Loucy (cell line): ENCODE data around the gene PDE12.

Experiments used
- H2AFZ ChIP-seq: fragments of 200-600 bp; sonication (generic); 2 replicates; pipeline ENCODE4 v1.6.0; 2016; ENCODE audit warnings: antibody characterized with exemption, mild to moderate bottlenecking, low read length, moderate library complexity
- H3F3A ChIP-seq: fragments of 200-600 bp; 2 replicates; pipeline ENCODE4 v1.6.0; 2016; ENCODE audit warnings: antibody characterized with exemption, low read depth, mild to moderate bottlenecking
- H3K27me3 ChIP-seq: fragments of 200-600 bp; sonication (generic); 2 replicates; pipeline ENCODE4 v1.6.1; 2014; ENCODE audit warnings: low read length, mild to moderate bottlenecking; ENCODE audit not compliant: insufficient read depth, poor library complexity, severe bottlenecking
- H3K36me3 ChIP-seq: fragments of 200-600 bp; sonication (generic); 2 replicates; pipeline ENCODE4 v1.6.1; 2016; ENCODE audit warnings: low read length; ENCODE audit not compliant: insufficient read depth
- H3K4me1 ChIP-seq: fragments of 200-600 bp; sonication (generic); 2 replicates; pipeline ENCODE4 v1.5.1; 2014; ENCODE audit warnings: low read length, mild to moderate bottlenecking; ENCODE audit not compliant: insufficient read depth, poor library complexity, severe bottlenecking
- H3K4me2 ChIP-seq: fragments of 200-600 bp; sonication (generic); 2 replicates; pipeline ENCODE4 v1.6.0; 2014; ENCODE audit warnings: antibody characterized with exemption, low read length, low read depth, mild to moderate bottlenecking; ENCODE audit not compliant: poor library complexity, severe bottlenecking
- H3K4me3 ChIP-seq: fragments of 200-600 bp; sonication (generic); 2 replicates; pipeline ENCODE4 v1.5.1; 2014; ENCODE audit warnings: low read length, mild to moderate bottlenecking, mixed read lengths; ENCODE audit not compliant: poor library complexity, severe bottlenecking
- H3K79me2 ChIP-seq: fragments of 200-600 bp; sonication (generic); 2 replicates; pipeline ENCODE4 v1.6.1; 2014; ENCODE audit warnings: low read length; ENCODE audit not compliant: insufficient read depth
- H3K9ac ChIP-seq: fragments of 200-600 bp; sonication (generic); 2 replicates; pipeline ENCODE4 v1.6.0; 2014; ENCODE audit warnings: mild to moderate bottlenecking, low read depth, low read length, moderate library complexity; ENCODE audit not compliant: poor library complexity, severe bottlenecking
- H3K9me2 ChIP-seq: fragments of 200-600 bp; sonication (generic); replicated peaks from 2 replicates; pipeline ENCODE4 v1.6.1; 2016; ENCODE audit warnings: low read depth, low read length, mixed read lengths
- H3K9me3 ChIP-seq: fragments of 200-600 bp; sonication (generic); 2 replicates; pipeline ENCODE4 v1.6.1; 2014; ENCODE audit warnings: mild to moderate bottlenecking, antibody characterized with exemption, low read length, low read depth; ENCODE audit not compliant: insufficient read depth
- H4K20me1 ChIP-seq: fragments of 200-600 bp; sonication (generic); 2 replicates; pipeline ENCODE4 v1.6.0; 2014; ENCODE audit warnings: antibody characterized with exemption, low read length, mild to moderate bottlenecking; ENCODE audit not compliant: insufficient read depth, poor library complexity, severe bottlenecking
- EZH2phosphoT487 ChIP-seq: fragments of 200-600 bp; IDR thresholded peaks from 2 replicates; pipeline ENCODE4 v1.6.1; 2018; ENCODE audit warnings: antibody characterized with exemption, mild to moderate bottlenecking, moderate library complexity, borderline replicate concordance
- TF ChIP-seq, protein P1 (sequence below): fragments of 200-600 bp; sonication (generic); conservative IDR thresholded peaks from 2 replicates; pipeline ENCODE4 v1.5.1; 2014; ENCODE audit warnings: mild to moderate bottlenecking, antibody characterized with exemption, low read length

The PDE12 gene

DNA sequence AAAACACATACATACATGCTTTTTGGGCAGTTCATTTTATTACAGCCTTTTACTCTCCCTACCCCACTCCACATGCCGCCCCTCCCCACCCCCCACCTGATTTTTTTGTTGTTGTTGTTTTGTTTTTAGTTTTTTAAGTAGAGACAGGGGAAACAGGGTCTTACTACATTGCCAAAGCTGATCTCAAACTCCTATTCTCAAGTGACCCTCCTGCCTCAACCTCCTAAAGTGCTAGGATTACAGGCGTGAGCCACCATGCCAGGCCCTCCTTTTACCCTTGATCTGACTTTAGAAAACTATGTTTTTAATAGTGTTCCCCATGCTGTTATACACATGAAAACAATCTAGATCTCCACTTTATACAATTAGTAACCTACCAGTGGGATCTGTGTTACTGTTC lies 14.8 kb downstream of the PDE12 start:
- H3K4me1 ChIP-seq, result no peaks in the 10 kb centered on the region
- TF ChIP-seq, protein P1, sequence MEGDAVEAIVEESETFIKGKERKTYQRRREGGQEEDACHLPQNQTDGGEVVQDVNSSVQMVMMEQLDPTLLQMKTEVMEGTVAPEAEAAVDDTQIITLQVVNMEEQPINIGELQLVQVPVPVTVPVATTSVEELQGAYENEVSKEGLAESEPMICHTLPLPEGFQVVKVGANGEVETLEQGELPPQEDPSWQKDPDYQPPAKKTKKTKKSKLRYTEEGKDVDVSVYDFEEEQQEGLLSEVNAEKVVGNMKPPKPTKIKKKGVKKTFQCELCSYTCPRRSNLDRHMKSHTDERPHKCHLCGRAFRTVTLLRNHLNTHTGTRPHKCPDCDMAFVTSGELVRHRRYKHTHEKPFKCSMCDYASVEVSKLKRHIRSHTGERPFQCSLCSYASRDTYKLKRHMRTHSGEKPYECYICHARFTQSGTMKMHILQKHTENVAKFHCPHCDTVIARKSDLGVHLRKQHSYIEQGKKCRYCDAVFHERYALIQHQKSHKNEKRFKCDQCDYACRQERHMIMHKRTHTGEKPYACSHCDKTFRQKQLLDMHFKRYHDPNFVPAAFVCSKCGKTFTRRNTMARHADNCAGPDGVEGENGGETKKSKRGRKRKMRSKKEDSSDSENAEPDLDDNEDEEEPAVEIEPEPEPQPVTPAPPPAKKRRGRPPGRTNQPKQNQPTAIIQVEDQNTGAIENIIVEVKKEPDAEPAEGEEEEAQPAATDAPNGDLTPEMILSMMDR, result no peak
- no peak for TF ChIP-seq EZH2phosphoT487
- no peaks in the 10 kb centered on the region for H3K9me3 ChIP-seq
- H3K27me3 ChIP-seq, result no peaks in the 10 kb centered on the region
- no peaks in the 10 kb centered on the region for H3F3A ChIP-seq
- no peak overlapping the region for H2AFZ ChIP-seq
- H3K79me2 ChIP-seq, result peaks cover 12% of the 10 kb centered on the region
- H3K36me3 ChIP-seq, result peaks cover 89% of the 10 kb centered on the region
- no peaks in the 10 kb centered on the region for H3K9me2 ChIP-seq
- no peak overlapping the region for H3K9ac ChIP-seq
- no peak overlapping the region for H3K4me2 ChIP-seq
- no peak overlapping the region for H3K4me3 ChIP-seq
- H4K20me1 ChIP-seq, result peaks cover 10% of the 10 kb centered on the region

DNA sequence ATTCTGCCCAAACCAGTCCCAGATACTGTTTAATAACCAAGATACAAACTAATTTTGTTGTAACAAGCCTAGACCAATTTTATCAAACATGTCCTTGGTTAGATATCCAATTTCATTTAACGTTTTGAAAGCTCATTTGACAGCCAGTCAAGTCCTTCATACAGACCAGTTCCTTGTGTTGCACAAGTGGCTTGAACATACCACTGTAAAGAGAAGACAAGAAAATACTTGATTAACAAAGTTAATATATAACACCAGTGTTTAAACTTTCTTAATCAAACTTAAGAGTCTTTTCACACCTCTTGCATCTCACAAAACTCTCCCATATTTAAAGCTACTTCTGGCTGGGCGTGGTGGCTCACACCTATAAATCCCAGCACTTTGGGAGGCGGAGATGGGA lies 16.0 kb downstream of the PDE12 start:
- H3K4me3 ChIP-seq, result no peak overlapping the region
- TF ChIP-seq, protein P1, result no peak
- TF ChIP-seq EZH2phosphoT487, result no peak
- peaks cover 20% of the 10 kb centered on the region for H3K79me2 ChIP-seq
- H3F3A ChIP-seq, result no peaks in the 10 kb centered on the region
- H3K9me3 ChIP-seq, result no peaks in the 10 kb centered on the region
- H3K4me1 ChIP-seq, result peaks cover 7% of the 10 kb centered on the region
- no peaks in the 10 kb centered on the region for H3K27me3 ChIP-seq
- no peaks in the 10 kb centered on the region for H3K9me2 ChIP-seq
- peaks cover 21% of the 10 kb centered on the region for H4K20me1 ChIP-seq
- H3K36me3 ChIP-seq, result peaks cover 90% of the 10 kb centered on the region
- no peak overlapping the region for H3K4me2 ChIP-seq
- no peak overlapping the region for H3K9ac ChIP-seq
- no peak overlapping the region for H2AFZ ChIP-seq

DNA sequence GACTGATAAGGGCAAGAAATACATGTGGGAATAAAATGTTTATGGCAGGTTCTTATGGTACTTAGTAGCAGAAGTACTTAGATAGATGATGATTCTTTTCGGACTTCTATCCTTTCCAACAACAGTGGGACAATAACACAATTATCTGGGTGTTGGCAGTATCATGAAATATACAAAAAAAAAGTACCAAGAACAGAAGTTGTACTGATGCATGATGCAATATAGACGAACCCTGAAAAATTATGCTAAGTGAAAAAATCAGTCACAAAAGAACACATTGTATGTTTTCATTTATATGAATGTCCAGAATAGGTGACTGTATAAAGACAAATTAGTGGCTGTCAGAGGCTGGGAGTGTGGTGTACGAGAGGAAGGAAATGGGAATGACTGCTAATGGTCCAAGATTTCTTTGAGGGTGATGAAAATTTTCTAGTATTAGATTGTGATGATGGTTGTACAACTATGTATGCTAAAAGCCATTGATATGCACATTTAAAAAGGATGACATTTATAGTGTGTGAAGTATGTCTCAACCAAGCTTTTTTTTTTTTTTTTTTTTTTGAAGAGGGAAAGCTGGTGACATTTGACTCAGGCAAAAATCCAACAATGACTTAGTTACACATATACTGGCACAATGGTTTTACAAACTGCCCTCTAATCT lies 20.0 kb downstream of the PDE12 start:
- Histone ChIP-seq H3K4me3 (no peak overlapping the region), H3K4me1 (peaks cover 18% of the 10 kb centered on the region), H3K4me2 (peak overlapping the region; percentile 67), H4K20me1 (peaks cover 20% of the 10 kb centered on the region), H3F3A (no peaks in the 10 kb centered on the region; the same call in 1 of the 2 replicates), H3K36me3 (peaks cover 82% of the 10 kb centered on the region), H3K9me3 (no peaks in the 10 kb centered on the region), H2AFZ (no peak overlapping the region), H3K27me3 (no peaks in the 10 kb centered on the region), H3K9ac (no peak overlapping the region), H3K79me2 (peaks cover 54% of the 10 kb centered on the region), H3K9me2 (no peaks in the 10 kb centered on the region)
- TF ChIP-seq, protein P1, result no peak
- TF ChIP-seq EZH2phosphoT487, result no peak
